LNCaP clone FGC (cell line): ENCODE data around the gene PRTN3.

ENCODE experiments used
- DNase-seq: peaks from one replicate; pipeline ENCODE4 v3.0.0-alpha.2; 2011; ENCODE audit warnings: low read depth
- H3K4me3 ChIP-seq: 2 replicates; pipeline ENCODE4 v1.5.1; 2011; ENCODE audit warnings: mild to moderate bottlenecking, low read depth, low read length, control low read depth
- CTCF ChIP-seq: IDR thresholded peaks from 2 replicates; pipeline ENCODE4 v1.5.1; 2012; ENCODE audit warnings: mild to moderate bottlenecking; ENCODE audit not compliant: control insufficient read depth, insufficient read depth; ENCODE audit errors: extremely low read depth

The PRTN3 gene

GRCh38 chr19:861141-861755 lies 20.4 kb downstream of the PRTN3 start:
- DNase-seq: no peak
- H3K4me3 ChIP-seq: peak overlapping the region; percentile 54
- TF ChIP-seq CTCF: no peak

- no peak for TF ChIP-seq CTCF
- DNase-seq: no peak
- no peak overlapping the region for H3K4me3 ChIP-seq
Observed at GRCh38 chr19:861756-862580, 21.2 kb downstream of the PRTN3 start.

GRCh38 chr19:862581-863314 lies 21.9 kb downstream of the PRTN3 start:
- no peak for DNase-seq
- H3K4me3 ChIP-seq: no peak overlapping the region
- no peak for TF ChIP-seq CTCF

GRCh38 chr19:863315-863620 lies 22.5 kb downstream of the PRTN3 start:
- no peak for DNase-seq
- no peak overlapping the region for H3K4me3 ChIP-seq
- no peak for TF ChIP-seq CTCF

- DNase-seq: no peak
- H3K4me3 ChIP-seq: no peak overlapping the region
- TF ChIP-seq CTCF: no peak
Observed at GRCh38 chr19:866769-867300, 26.0 kb downstream of the PRTN3 start.

- DNase-seq: no peak
- no peak for TF ChIP-seq CTCF
- no peak overlapping the region for H3K4me3 ChIP-seq
Observed at GRCh38 chr19:867301-867793, 26.5 kb downstream of the PRTN3 start.
